GM21717 (cell line): ENCODE results near the gene SYT6.

ENCODE experiments used
- ATAC-seq: cut with Tn5 transposase; IDR thresholded peaks from one replicate; pipeline ENCODE4 v1.9.1; 2021; ENCODE audit warnings: mild to moderate bottlenecking, moderate library complexity; ENCODE audit not compliant: unreplicated experiment

Gene SYT6

GRCh38 chr1:114153261-114154145 lies at the start of gene SYT6:
TSS of gene SYT6 (minus strand) at chr1:114153869. CDS start at chr1:114153772, 97 bp downstream.
- ATAC-seq, result no peak

GRCh38 chr1:114201486-114201885 lies 47.8 kb upstream of the SYT6 start:
- ATAC-seq, result no peak

GRCh38 chr1:114199017-114199594 lies 45.4 kb upstream of the SYT6 start:
- ATAC-seq, result no peak

GRCh38 chr1:114196992-114197907 lies 43.6 kb upstream of the SYT6 start:
- no peak for ATAC-seq

GRCh38 chr1:114195819-114196218 lies 42.1 kb upstream of the SYT6 start:
- ATAC-seq, result no peak

- ATAC-seq, result no peak
Measured at GRCh38 chr1:114192328-114192727, 38.7 kb upstream of the SYT6 start.

GRCh38 chr1:114189398-114189797 lies 35.7 kb upstream of the SYT6 start:
- ATAC-seq, result no peak

GRCh38 chr1:114181356-114181755 lies 27.7 kb upstream of the SYT6 start:
- no peak for ATAC-seq

- no peak for ATAC-seq
Measured at GRCh38 chr1:114180742-114181141, 27.1 kb upstream of the SYT6 start.

GRCh38 chr1:114178936-114179335 lies 25.3 kb upstream of the SYT6 start:
- ATAC-seq, result no peak

GRCh38 chr1:114177282-114177681 lies 23.6 kb upstream of the SYT6 start:
- no peak for ATAC-seq

GRCh38 chr1:114176366-114176765 lies 22.7 kb upstream of the SYT6 start:
- ATAC-seq, result no peak

- ATAC-seq, result no peak
Measured at GRCh38 chr1:114173680-114174079, 20.0 kb upstream of the SYT6 start.

- ATAC-seq, result no peak
Measured at GRCh38 chr1:114169509-114169908, 15.8 kb upstream of the SYT6 start.

- no peak for ATAC-seq
Measured at GRCh38 chr1:114167226-114167625, 13.6 kb upstream of the SYT6 start.

- ATAC-seq, result no peak
Measured at GRCh38 chr1:114164840-114165543, 11.3 kb upstream of the SYT6 start.

- no peak for ATAC-seq
Measured at GRCh38 chr1:114159941-114160340, 6.3 kb upstream of the SYT6 start.

- ATAC-seq, result no peak
Measured at GRCh38 chr1:114157275-114157660, 3.6 kb upstream of the SYT6 start.

- no peak for ATAC-seq
Measured at GRCh38 chr1:114156538-114157274, 3.0 kb upstream of the SYT6 start.

GRCh38 chr1:114155706-114156105 lies 2.0 kb upstream of the SYT6 start:
- ATAC-seq, result no peak
